COLO829 (cell line): ENCODE results near the gene KLHDC8B.
"Not testable (repeated sequence)": the region's sequence is repeated elsewhere in the genome, so short reads cannot be mapped to it uniquely, and the experiment has no call there.

ENCODE experiments used
- DNase-seq: peaks from one replicate; pipeline ENCODE4 v3.0.0; 2012; ENCODE audit warnings: low spot score

Gene KLHDC8B

GRCh38 chr3:49183873-49184272, 12.5 kb downstream of the KLHDC8B start:
- DNase-seq, result no peak

GRCh38 chr3:49191741-49192140, 20.3 kb downstream of the KLHDC8B start:
- DNase-seq, result no peak

GRCh38 chr3:49198161-49198560, 26.8 kb downstream of the KLHDC8B start:
- DNase-seq, result no peak

- no peak for DNase-seq
These were observed 27.3 kb downstream of the KLHDC8B start for GRCh38 chr3:49198611-49199230.

- no peak for DNase-seq
These were observed 28.0 kb downstream of the KLHDC8B start for GRCh38 chr3:49199239-49199899.

GRCh38 chr3:49199900-49200281, 28.5 kb downstream of the KLHDC8B start:
- DNase-seq, result no peak

- no peak for DNase-seq
These were observed 42.1 kb downstream of the KLHDC8B start for GRCh38 chr3:49213541-49213943.

GRCh38 chr3:49213998-49214397, 42.6 kb downstream of the KLHDC8B start:
- no peak for DNase-seq

- not testable (repeated sequence) for DNase-seq
These were observed 45.3 kb downstream of the KLHDC8B start for GRCh38 chr3:49216687-49217086.

- not testable (repeated sequence) for DNase-seq
These were observed 45.7 kb downstream of the KLHDC8B start for GRCh38 chr3:49217108-49217507.

GRCh38 chr3:49217688-49218470, 46.5 kb downstream of the KLHDC8B start:
- DNase-seq, result no peak

- peak; percentile 28 for DNase-seq
These were observed 47.1 kb downstream of the KLHDC8B start for GRCh38 chr3:49218471-49218989.

- DNase-seq, result no peak
These were observed 47.7 kb downstream of the KLHDC8B start for GRCh38 chr3:49219132-49219531.

GRCh38 chr3:49220985-49221563, 49.7 kb downstream of the KLHDC8B start:
- DNase-seq, result not testable (repeated sequence)

- no peak for DNase-seq
These were observed 50.6 kb downstream of the KLHDC8B start for GRCh38 chr3:49222002-49222401.
